SH-SY5Y (cell line): ENCODE results near the gene IFNA2.

Experiments
- GATA2 ChIP-seq: IDR thresholded peaks from 2 replicates; pipeline ENCODE4 v1.6.1; 2011; ENCODE audit warnings: mild to moderate bottlenecking, low read depth, low read length
- GATA3 ChIP-seq: IDR thresholded peaks from 2 replicates; pipeline ENCODE4 v1.6.1; 2011; ENCODE audit warnings: low read depth, mild to moderate bottlenecking, low read length, moderate library complexity

DNA sequence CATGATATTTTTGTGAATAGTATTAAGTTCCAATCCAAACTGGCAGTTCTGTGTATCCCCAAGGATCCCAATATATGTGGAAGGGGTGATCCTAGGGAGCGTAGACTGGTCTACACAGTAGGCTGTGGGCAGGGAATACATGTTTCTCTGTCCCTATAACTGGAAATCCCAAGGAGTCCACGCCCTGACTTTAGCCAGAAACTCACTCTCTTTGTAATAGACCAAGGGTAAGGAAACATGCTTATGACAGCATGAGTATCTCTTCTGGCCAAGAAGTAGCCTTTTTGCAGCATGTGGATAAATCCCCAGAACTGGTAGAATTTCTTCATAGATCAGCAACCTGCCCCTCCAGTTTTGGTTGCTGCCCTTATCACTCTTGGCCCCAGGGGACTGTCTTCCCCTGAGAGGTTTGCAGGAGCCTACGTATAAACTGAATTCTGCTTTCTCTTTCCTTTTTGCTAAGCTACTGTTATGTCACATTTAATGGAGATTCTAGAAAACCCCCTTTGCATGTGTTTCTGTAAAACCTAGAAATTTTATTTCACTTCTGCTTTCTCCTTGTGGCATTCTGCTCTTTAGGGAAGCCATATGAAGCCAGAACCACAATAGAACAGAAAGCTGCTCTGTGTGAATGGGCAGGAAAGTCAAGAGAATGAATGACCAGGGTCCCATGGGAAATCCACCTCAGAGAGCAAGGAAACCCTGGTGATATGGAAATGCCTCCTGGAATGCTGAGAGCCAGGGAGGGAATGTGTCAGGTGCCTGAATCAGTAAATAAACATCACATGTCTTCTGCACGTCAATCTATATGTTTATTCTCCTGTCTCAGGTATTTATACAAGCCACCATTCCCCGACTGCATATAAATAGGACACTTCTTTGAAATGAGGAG lies 3.5 kb downstream of the IFNA2 start:
- TF ChIP-seq GATA3 (no peak), GATA2 (no peak)
